Naive thymus-derived CD4-positive, alpha-beta T cell (primary cell): ENCODE measurements around the gene ATP8A2. TPM values are rescaled to one million over a fixed set of nuclear protein-coding genes. Genes with fewer than 3 reads are reported as not detected.

Experiments used
- ATAC-seq: fragments of 150-1000 bp; cut with Tn5 transposase; 2 replicates; pipeline ENCODE4 v1.10.0; 2021; ENCODE audit warnings: mild to moderate bottlenecking, moderate library complexity
- CTCF ChIA-PET: fragments of 350-600 bp; sonication (Branson Sonifier 250); formaldehyde crosslinking; loops from one replicate; lab custom pipeline; 2021; ENCODE audit warnings: antibody characterized with exemption; lab: Charles Lee
- POLR2A ChIA-PET: fragments of 350-600 bp; sonication (Branson Sonifier 250); formaldehyde crosslinking; loops from one replicate; lab custom pipeline; 2021; ENCODE audit warnings: antibody characterized with exemption, inconsistent platforms; lab: Charles Lee
- DNase-seq, 9 donors: peaks; one replicate each; pipeline versions ENCODE4 v3.0.0 to v3.0.0-alpha.2; 2020 to 2022; ENCODE audit warnings: mixed read lengths in 1 of 9
- H3K27ac ChIP-seq: one replicate; pipeline ENCODE4 v1.7.0; 2013; ENCODE audit warnings: mild to moderate bottlenecking, low read depth, low read length, moderate library complexity
- H3K27me3 ChIP-seq, 2 donors: one replicate each; pipeline ENCODE4 v1.7.0; 2013; ENCODE audit warnings: low read length in 2 of 2, mild to moderate bottlenecking in 2 of 2, moderate library complexity in 2 of 2; ENCODE audit not compliant: control insufficient read depth in 2 of 2, insufficient read depth in 2 of 2
- H3K36me3 ChIP-seq, 3 experiments: 1 replicate in 2 of 3; 2 replicates in 1 of 3; pipeline ENCODE4 v1.7.0; 2013; ENCODE audit warnings: low read length in 3 of 3, mild to moderate bottlenecking in 3 of 3, moderate library complexity in 1 of 3; ENCODE audit not compliant: insufficient read depth in 3 of 3, control insufficient read depth in 2 of 3
- H3K4me1 ChIP-seq, 2 donors: one replicate each; pipeline ENCODE4 v1.7.0; 2013; ENCODE audit warnings: low read length in 2 of 2, mild to moderate bottlenecking in 2 of 2, moderate library complexity in 1 of 2; ENCODE audit not compliant: control insufficient read depth in 2 of 2, insufficient read depth in 2 of 2
- H3K4me3 ChIP-seq: 2 replicates; pipeline ENCODE4 v1.7.0; 2013; ENCODE audit warnings: mild to moderate bottlenecking, low read length
- H3K9me3 ChIP-seq, 3 experiments: 1 replicate in 2 of 3; 2 replicates in 1 of 3; pipeline ENCODE4 v1.7.0; 2013; ENCODE audit warnings: low read length in 3 of 3; ENCODE audit not compliant: control insufficient read depth in 2 of 3
- H3K27ac Mint-ChIP-seq, 9 donors: one replicate each; pipeline ENCODE4 v1.8.0; 2020 to 2022; ENCODE audit warnings: mixed read lengths in 9 of 9, mild to moderate bottlenecking in 8 of 9, moderate library complexity in 5 of 9, inconsistent platforms in 2 of 9
- H3K27me3 Mint-ChIP-seq, 5 donors: one replicate each; pipeline ENCODE4 v1.8.0; 2021 to 2022; ENCODE audit warnings: mixed read lengths in 5 of 5, mild to moderate bottlenecking in 1 of 5
- H3K36me3 Mint-ChIP-seq, 5 donors: one replicate each; pipeline ENCODE4 v1.8.0; 2020 to 2022; ENCODE audit warnings: mixed read lengths in 5 of 5, mild to moderate bottlenecking in 3 of 5, inconsistent platforms in 1 of 5
- H3K4me1 Mint-ChIP-seq, 7 donors: one replicate each; pipeline ENCODE4 v1.8.0; 2020 to 2022; ENCODE audit warnings: mixed read lengths in 7 of 7, mild to moderate bottlenecking in 3 of 7, inconsistent platforms in 1 of 7
- H3K4me3 Mint-ChIP-seq, 10 donors: one replicate each; pipeline ENCODE4 v1.8.0; 2020 to 2022; ENCODE audit warnings: mild to moderate bottlenecking in 10 of 10, mixed read lengths in 10 of 10, moderate library complexity in 6 of 10, inconsistent platforms in 2 of 10
- H3K9me3 Mint-ChIP-seq, 11 donors: one replicate each; pipeline ENCODE4 v1.8.0; 2020 to 2022; ENCODE audit warnings: mixed read lengths in 11 of 11, mild to moderate bottlenecking in 4 of 11, inconsistent platforms in 1 of 11, moderate library complexity in 1 of 11
- intact Hi-C, 2 donors: fragments of 100-400 bp; cut with micrococcal nuclease; formaldehyde crosslinking; loops; one replicate each; pipeline ENCODE4 v1.15.1; 2023
- polyA plus RNA-seq, 2 donors: library from polyadenylated mRNA; unstranded; fragments of 300-500 nt; fragmentation: Illumina TruSeq; gene quantifications; one replicate each; pipeline ENCODE4 v1.2.3, GENCODE V29; 2021
- total RNA-seq, 6 experiments: library from RNA in 5 of 6; stranded (reverse) in 5 of 6; gene quantifications; 1 replicate in 5 of 6; 2 replicates in 1 of 6; pipeline ENCODE4 v1.2.3 and lab custom pipeline; 2021 to 2026

Gene ATP8A2
- total and polyA plus RNA-seq, 7 experiments from 2014 or later = 0.56 to 2.4 (median 1.2) TPM

DNA sequence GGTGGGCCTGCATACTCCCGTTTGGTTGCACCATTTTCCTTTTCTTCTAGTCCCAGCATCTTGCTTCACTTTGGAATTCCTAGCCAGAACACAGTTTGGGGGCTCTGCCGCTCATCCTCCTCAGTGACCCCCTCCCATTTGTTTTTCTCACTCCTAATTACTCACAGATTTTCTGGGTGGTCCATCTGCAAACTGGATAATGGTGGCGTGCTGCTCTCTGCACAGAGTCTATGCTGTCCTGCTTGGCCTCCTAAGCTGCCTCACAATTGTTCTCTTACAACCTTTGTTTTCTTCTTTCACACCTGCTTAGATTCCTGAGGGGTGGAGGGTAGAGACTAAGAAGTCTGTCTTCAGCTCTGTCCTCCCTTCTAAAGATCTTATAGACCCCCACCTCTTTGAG is 599.3 kb downstream of the ATP8A2 start:
- no peak for ATAC-seq
- Mint-ChIP-seq H3K9me3 (no peaks in the 10 kb centered on the region), H3K27me3 (no peaks in the 10 kb centered on the region), H3K4me1 (peaks cover 30 to 72% (median 52%) of the 10 kb centered on the region in 7 donors), H3K27ac (peak overlapping the region; percentile 55 to 97 (median 81)), H3K4me3 (peak overlapping the region in 9 of 10 donors; percentile 36 to 76 (median 66)), H3K36me3 (peaks cover 0 to 4% (median 0%) of the 10 kb centered on the region in 5 donors)
- H3K27ac ChIP-seq = peak overlapping the region; percentile 52
- CTCF ChIA-PET = interaction anchor here (1.0 to 1.3 kb wide), 2 partner anchors 15 to 67 kb away, joined by 4 to 5 read pairs; no protein-coding TSS in a partner anchor
- H3K27me3 ChIP-seq = no peaks in the 10 kb centered on the region
- no peak for DNase-seq
- peaks cover 37 to 42% of the 10 kb centered on the region in 2 donors for H3K4me1 ChIP-seq
- no peak overlapping the region for H3K4me3 ChIP-seq
- H3K36me3 ChIP-seq = no peaks in the 10 kb centered on the region
- H3K9me3 ChIP-seq = no peaks in the 10 kb centered on the region
- POLR2A ChIA-PET = interaction anchor here (0.5 to 2.0 kb wide), 12 partner anchors 10 to 1648 kb away, joined by 3 to 17 read pairs (median 5); no protein-coding TSS in a partner anchor
- intact Hi-C loops = loop anchor here (1.0 to 5.0 kb wide), 7 partner anchors 12 to 124 kb away; partner anchors contain the start of gene SHISA2 (in 1 of the 2)

DNA sequence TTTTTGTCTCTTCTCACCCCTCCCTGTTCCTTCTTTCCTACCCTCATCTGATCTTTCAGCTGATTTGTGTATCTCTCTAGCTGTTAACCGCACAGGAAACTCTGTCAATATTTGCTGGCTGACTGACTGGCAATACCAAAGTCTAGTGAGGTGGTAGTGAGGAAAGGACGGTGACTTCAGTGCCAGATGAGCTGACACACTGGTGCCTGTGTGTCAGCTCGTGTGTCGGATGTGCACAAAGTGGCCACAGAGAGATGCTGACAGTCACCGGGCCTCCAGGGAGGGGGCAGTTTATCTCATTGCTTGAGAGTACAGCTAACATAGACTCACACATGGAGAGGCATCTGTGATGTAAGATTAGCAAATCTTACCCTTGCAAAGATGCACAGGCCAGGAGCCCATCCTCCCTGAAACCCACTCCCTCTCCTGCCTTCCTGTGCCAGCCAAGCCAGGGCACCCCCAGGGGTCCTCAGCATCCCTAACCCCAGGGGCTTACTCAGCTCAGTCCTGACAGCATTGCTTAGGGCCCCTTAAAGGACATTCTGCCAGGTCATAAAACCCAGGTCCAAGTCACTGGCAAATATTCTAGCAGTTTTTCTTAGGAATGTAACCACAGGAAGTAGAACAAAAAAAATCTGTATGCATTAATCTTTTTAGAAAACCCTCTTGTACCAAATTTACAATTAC is 599.8 kb downstream of the ATP8A2 start:
- no peaks in the 10 kb centered on the region for H3K9me3 Mint-ChIP-seq
- no peaks in the 10 kb centered on the region for H3K36me3 ChIP-seq
- H3K27me3 ChIP-seq = no peaks in the 10 kb centered on the region
- H3K27ac Mint-ChIP-seq = peak overlapping the region; percentile 71 to 97 (median 84)
- DNase-seq (peak in 7 of 9 donors; percentile 14 to 58 (median 38)), ATAC-seq (peak; percentile 83)
- peaks cover 33 to 77% (median 55%) of the 10 kb centered on the region in 7 donors for H3K4me1 Mint-ChIP-seq
- peaks cover 0 to 4% (median 0%) of the 10 kb centered on the region in 5 donors for H3K36me3 Mint-ChIP-seq
- peak overlapping the region in 9 of 10 donors; percentile 36 to 76 (median 66) for H3K4me3 Mint-ChIP-seq
- intact Hi-C loops = loop anchor here (1.0 to 5.0 kb wide), 10 partner anchors 12 to 124 kb away; partner anchors contain the start of gene SHISA2 (in 1 of the 2)
- CTCF ChIA-PET = interaction anchor here (1.0 to 1.3 kb wide), 2 partner anchors 16 to 67 kb away, joined by 4 to 5 read pairs; no protein-coding TSS in a partner anchor
- POLR2A ChIA-PET = interaction anchor here (0.5 to 2.0 kb wide), 12 partner anchors 10 to 1648 kb away, joined by 3 to 17 read pairs (median 5); no protein-coding TSS in a partner anchor
- H3K9me3 ChIP-seq = no peaks in the 10 kb centered on the region
- no peak overlapping the region for H3K4me3 ChIP-seq
- no peaks in the 10 kb centered on the region for H3K27me3 Mint-ChIP-seq
- H3K27ac ChIP-seq = peak overlapping the region; percentile 52
- H3K4me1 ChIP-seq = peaks cover 37 to 42% of the 10 kb centered on the region in 2 donors

DNA sequence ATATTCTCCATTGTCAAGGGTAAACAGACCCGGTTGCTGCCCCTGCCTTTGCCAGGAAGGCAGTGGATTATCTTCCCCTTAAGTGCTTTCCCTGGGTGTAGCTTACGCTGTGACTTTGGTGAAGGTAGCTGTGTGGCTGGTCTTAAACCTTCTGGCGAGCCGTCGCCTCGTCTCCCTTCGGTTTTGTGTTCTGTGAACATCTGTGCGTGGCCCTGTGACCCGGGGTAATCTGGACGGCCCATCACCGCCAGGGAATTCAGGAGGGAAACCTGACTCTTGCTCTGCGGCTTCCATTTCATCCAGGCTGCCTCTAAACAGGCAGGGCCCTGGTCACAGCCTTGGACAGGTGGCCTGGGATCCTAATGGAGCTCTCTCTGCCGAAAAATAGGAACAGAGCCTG is 601.3 kb downstream of the ATP8A2 start:
- no peaks in the 10 kb centered on the region for H3K36me3 ChIP-seq
- Mint-ChIP-seq H3K4me3 (peak overlapping the region in 9 of 10 donors; percentile 64 to 91 (median 77)), H3K4me1 (peaks cover 41 to 90% (median 65%) of the 10 kb centered on the region in 7 donors), H3K27me3 (peaks cover 0 to 7% (median 0%) of the 10 kb centered on the region in 5 donors), H3K36me3 (peaks cover 0 to 4% (median 0%) of the 10 kb centered on the region in 5 donors), H3K9me3 (peaks cover 0 to 1% (median 0%) of the 10 kb centered on the region in 11 donors), H3K27ac (peak overlapping the region; percentile 71 to 97 (median 88))
- peak overlapping the region; percentile 52 for H3K27ac ChIP-seq
- ChIA-PET CTCF (interaction anchor here (0.5 kb wide), 1 partner anchor 1303 kb away, joined by 3 read pairs; no protein-coding TSS in a partner anchor), POLR2A (interaction anchor here (1.2 to 1.4 kb wide), 2 partner anchors 9 to 40 kb away, joined by 3 to 4 read pairs; no protein-coding TSS in a partner anchor)
- H3K27me3 ChIP-seq = no peaks in the 10 kb centered on the region
- DNase-seq (no peak), ATAC-seq (no peak)
- H3K4me1 ChIP-seq = peaks cover 42% of the 10 kb centered on the region in 2 donors
- H3K9me3 ChIP-seq = no peaks in the 10 kb centered on the region
- no peak overlapping the region for H3K4me3 ChIP-seq
- intact Hi-C loops = loop anchor here (1.0 to 5.0 kb wide), 8 partner anchors 14 to 126 kb away; partner anchors contain the start of gene SHISA2 (in 1 of the 2)

DNA sequence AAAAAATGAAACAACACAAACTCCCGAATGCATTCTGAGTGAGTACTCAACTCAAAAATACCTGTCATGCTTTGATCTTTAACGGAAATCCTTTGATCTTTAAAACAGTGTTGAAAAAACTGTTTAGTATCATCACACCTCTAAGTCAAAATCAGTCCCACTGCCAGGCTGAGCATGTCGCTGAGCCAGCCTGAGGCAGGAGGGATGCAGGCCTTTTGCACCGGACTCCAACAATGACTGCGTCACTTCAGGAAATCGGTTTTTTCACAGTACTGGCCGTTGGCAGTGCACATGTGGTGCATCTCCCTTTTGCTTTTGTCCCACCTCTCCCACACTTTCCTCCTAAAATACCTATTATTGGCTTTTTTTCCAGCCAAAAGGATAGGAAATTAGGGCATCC is 601.8 kb downstream of the ATP8A2 start:
- H3K27ac ChIP-seq = peak overlapping the region; percentile 35
- H3K4me3 ChIP-seq = no peak overlapping the region
- H3K4me1 ChIP-seq = peaks cover 42% of the 10 kb centered on the region in 2 donors
- Mint-ChIP-seq H3K4me1 (peaks cover 41 to 93% (median 65%) of the 10 kb centered on the region in 7 donors), H3K9me3 (peaks cover 0 to 1% (median 0%) of the 10 kb centered on the region in 11 donors), H3K27me3 (peaks cover 0 to 7% (median 0%) of the 10 kb centered on the region in 5 donors), H3K27ac (peak overlapping the region; percentile 71 to 97 (median 88)), H3K36me3 (peaks cover 0 to 4% (median 0%) of the 10 kb centered on the region in 5 donors), H3K4me3 (peak overlapping the region; percentile 64 to 91 (median 78))
- no peaks in the 10 kb centered on the region for H3K36me3 ChIP-seq
- no peaks in the 10 kb centered on the region for H3K9me3 ChIP-seq
- intact Hi-C loops = loop anchor here (1.0 to 5.0 kb wide), 8 partner anchors 15 to 126 kb away; partner anchors contain the start of gene SHISA2 (in 1 of the 2)
- DNase-seq (peak in 7 of 9 donors; percentile 31 to 66 (median 51)), ATAC-seq (peak; percentile 52)
- no peaks in the 10 kb centered on the region for H3K27me3 ChIP-seq
- CTCF ChIA-PET = interaction anchor here (0.5 kb wide), 1 partner anchor 1303 kb away, joined by 3 read pairs; no protein-coding TSS in a partner anchor
- POLR2A ChIA-PET = interaction anchor here (0.8 to 1.4 kb wide), 3 partner anchors 9 to 39 kb away, joined by 3 to 4 read pairs (median 3); no protein-coding TSS in a partner anchor

DNA sequence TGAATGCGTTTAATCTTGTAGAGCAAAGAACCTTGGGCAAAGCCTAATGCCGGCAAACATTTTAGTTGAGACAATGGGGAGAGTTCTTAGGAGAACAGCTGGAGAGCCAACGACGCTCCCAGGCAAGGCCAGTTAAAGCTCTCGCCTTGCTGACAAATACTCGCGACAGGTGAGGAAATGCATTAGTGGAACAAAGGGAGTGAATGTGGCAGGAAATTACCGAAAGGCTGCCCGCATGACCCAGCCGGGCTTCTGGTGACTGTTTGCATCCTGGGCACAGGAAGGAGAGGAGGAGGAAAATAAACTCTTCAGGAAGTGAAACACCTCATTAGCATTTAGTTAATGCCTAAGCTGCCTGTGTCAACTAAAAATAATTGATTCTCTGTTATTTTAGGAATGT is 605.4 kb downstream of the ATP8A2 start:
- H3K9me3 Mint-ChIP-seq = peaks cover 0 to 1% (median 0%) of the 10 kb centered on the region in 11 donors
- Histone ChIP-seq H3K27me3 (no peaks in the 10 kb centered on the region), H3K27ac (no peak overlapping the region), H3K9me3 (no peaks in the 10 kb centered on the region), H3K36me3 (no peaks in the 10 kb centered on the region), H3K4me3 (no peak overlapping the region), H3K4me1 (peaks cover 25 to 32% of the 10 kb centered on the region in 2 donors)
- ATAC-seq (no peak), DNase-seq (no peak)
- peak overlapping the region in 8 of 9 donors; percentile 13 to 80 (median 61) for H3K27ac Mint-ChIP-seq
- H3K4me3 Mint-ChIP-seq = peak overlapping the region in 9 of 10 donors; percentile 26 to 71 (median 48)
- ChIA-PET POLR2A (interaction anchor here (0.7 to 1.6 kb wide), 4 partner anchors 10 to 206 kb away, joined by 3 to 4 read pairs (median 4); no protein-coding TSS in a partner anchor), CTCF (interaction anchor here (0.7 kb wide), 1 partner anchor 114 kb away, joined by 3 read pairs; no protein-coding TSS in a partner anchor)
- intact Hi-C loops = no loop called here
- peaks cover 37 to 57% (median 44%) of the 10 kb centered on the region in 7 donors for H3K4me1 Mint-ChIP-seq
- peaks cover 0 to 7% (median 0%) of the 10 kb centered on the region in 5 donors for H3K27me3 Mint-ChIP-seq
- H3K36me3 Mint-ChIP-seq = peaks cover 0 to 4% (median 0%) of the 10 kb centered on the region in 5 donors

DNA sequence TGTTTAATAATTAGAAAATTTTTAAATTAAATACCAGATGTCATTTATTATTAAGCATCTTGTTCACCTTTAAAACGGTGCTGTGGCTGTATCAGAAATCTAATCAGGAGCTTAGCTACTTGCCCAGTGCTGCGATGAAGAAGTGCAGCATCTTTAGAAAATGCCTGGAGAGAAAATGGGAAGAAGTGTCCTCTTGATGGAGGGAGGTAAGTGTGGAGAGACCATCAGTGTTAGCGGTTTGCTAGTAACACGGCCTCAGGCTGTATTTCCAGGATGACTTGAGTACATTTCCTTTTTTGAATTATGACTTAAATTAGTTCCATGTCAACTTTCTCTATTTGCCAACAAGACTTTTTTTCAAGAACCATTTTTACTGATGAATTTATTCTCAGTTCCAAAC is 605.9 kb downstream of the ATP8A2 start:
- peaks cover 33 to 53% (median 39%) of the 10 kb centered on the region in 7 donors for H3K4me1 Mint-ChIP-seq
- peak overlapping the region in 5 of 10 donors; percentile 12 to 56 (median 37) for H3K4me3 Mint-ChIP-seq
- POLR2A ChIA-PET = interaction anchor here (0.7 to 1.6 kb wide), 3 partner anchors 10 to 27 kb away, joined by 4 read pairs; no protein-coding TSS in a partner anchor
- Histone ChIP-seq H3K4me3 (no peak overlapping the region), H3K36me3 (no peaks in the 10 kb centered on the region), H3K9me3 (no peaks in the 10 kb centered on the region), H3K4me1 (peaks cover 21 to 27% of the 10 kb centered on the region in 2 donors), H3K27me3 (no peaks in the 10 kb centered on the region), H3K27ac (no peak overlapping the region)
- DNase-seq (no peak), ATAC-seq (no peak)
- H3K27ac Mint-ChIP-seq = peak overlapping the region in 3 of 9 donors; percentile 37 to 62 (median 53)
- H3K9me3 Mint-ChIP-seq = peaks cover 0 to 1% (median 0%) of the 10 kb centered on the region in 11 donors
- CTCF ChIA-PET = interaction anchor here (1.2 kb wide), 1 partner anchor 39 kb away, joined by 3 read pairs; no protein-coding TSS in a partner anchor
- intact Hi-C loops = no loop called here
- peaks cover 0 to 4% (median 0%) of the 10 kb centered on the region in 5 donors for H3K36me3 Mint-ChIP-seq
- H3K27me3 Mint-ChIP-seq = peaks cover 0 to 7% (median 0%) of the 10 kb centered on the region in 5 donors
